ENCODE measurements around the gene CRCP. TPM values are rescaled to one million over a fixed set of nuclear protein-coding genes. Genes with fewer than 3 reads are reported as not detected.
"Not testable (repeated sequence)": the region's sequence is repeated elsewhere in the genome, so short reads cannot be mapped to it uniquely, and the experiment has no call there.

Gene CRCP
- total RNA-seq = 47.4 and 53.1 TPM in 2 replicates

DNA sequence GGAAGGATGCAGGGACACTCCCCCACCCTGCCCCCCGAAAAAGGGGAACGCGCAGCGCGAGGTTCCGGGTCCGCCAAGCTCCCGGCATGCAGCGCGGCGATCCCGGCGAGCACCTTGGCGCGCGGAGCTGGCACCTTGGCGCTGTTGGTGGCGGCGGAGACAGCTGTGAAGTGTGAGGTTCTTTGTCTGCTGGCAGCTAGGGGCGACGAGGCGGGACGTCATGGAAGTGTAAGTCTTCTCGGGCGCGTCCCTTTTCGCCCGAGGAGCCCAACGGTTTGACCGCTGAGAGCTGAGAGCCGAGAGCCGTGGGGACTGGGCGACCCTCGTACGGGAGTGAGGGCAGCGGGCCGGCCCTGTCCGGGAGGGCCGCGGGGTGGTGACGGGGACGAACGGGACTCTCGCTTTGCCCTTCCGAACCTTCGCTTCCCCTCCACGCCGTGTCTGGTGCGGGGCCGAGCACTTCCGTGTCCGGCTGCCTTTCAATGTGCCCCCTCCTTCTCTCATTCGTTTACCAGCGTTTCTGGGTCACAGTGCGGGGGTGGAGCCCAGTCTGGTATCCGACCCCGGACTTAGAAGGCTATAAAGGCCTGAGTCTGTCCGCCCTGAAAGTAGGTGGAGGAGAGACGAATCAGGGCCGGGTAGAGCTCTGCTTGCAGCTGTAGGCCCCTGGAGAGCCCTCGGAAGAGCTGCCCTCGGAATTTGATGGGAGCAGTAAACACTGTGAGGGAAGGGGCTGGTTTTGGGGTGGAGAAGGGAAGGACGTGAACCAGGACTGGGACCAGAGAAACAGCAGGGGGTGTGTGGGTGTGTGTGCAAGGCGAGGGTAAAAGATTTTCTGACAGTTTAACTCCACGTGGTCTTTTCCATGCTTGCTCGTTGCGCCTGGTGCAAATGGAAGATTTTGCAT is at the start of gene CRCP:
CRCP (plus strand) TSS at position 105 of the 907 bp plus-strand sequence; CDS start at position 221, 116 bp downstream.
- H3K4me3 ChIP-seq (ENCODE audit: low read depth, low read length) = peak within 1 kb of the TSS; percentile 90
- TF ChIP-seq, protein P1, sequence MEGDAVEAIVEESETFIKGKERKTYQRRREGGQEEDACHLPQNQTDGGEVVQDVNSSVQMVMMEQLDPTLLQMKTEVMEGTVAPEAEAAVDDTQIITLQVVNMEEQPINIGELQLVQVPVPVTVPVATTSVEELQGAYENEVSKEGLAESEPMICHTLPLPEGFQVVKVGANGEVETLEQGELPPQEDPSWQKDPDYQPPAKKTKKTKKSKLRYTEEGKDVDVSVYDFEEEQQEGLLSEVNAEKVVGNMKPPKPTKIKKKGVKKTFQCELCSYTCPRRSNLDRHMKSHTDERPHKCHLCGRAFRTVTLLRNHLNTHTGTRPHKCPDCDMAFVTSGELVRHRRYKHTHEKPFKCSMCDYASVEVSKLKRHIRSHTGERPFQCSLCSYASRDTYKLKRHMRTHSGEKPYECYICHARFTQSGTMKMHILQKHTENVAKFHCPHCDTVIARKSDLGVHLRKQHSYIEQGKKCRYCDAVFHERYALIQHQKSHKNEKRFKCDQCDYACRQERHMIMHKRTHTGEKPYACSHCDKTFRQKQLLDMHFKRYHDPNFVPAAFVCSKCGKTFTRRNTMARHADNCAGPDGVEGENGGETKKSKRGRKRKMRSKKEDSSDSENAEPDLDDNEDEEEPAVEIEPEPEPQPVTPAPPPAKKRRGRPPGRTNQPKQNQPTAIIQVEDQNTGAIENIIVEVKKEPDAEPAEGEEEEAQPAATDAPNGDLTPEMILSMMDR (IDR thresholded peaks at IDR 0.05; ENCODE audit: insufficient read depth, low read depth, low read length) = peak; percentile 53
- DNase-seq (ENCODE audit: low read depth) = peak; percentile 87

DNA sequence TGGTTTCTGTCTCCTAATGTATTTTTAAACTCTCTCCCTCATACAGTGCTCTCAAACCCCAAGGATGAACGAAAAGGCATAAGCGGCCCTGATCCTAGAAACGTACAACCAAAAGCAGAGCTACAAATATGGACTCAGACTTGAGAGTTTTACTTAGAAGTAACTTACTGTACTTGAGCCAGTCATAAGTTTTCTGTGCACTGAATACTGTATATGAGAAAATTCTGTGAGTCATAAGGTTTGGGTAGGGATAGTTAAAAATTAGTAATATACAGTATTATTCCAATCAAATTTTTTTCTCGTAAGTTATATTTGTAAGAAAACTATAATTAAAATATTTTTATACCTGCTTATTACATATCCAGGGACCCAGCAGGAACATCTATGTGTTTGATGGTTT is 44.9 kb upstream of the CRCP start:
- TF ChIP-seq, protein P1 (IDR thresholded peaks at IDR 0.05; ENCODE audit: insufficient read depth, low read depth, low read length) = no peak
- no peak for DNase-seq (ENCODE audit: low read depth)
- H3K4me3 ChIP-seq (ENCODE audit: low read depth, low read length) = no peak overlapping the region

DNA sequence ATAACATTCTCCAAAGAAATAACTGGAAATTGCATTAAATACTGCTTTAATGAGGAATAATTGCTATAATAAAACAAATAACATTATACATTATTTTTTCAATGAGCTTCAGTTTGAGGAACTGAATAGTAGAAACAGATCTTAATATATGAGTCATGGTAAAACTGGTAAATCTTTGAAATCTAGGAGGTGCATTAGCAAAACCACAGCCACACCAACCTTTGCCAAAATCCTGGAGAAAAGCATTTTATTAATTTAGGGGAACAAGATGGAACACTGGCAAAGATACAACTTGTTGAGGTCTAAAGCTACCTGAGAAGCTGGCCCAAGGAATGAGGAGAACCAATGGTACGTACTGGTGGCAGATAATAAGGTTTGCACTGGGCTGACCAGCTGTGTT is 44.4 kb upstream of the CRCP start:
- TF ChIP-seq, protein P1 (IDR thresholded peaks at IDR 0.05; ENCODE audit: insufficient read depth, low read depth, low read length) = no peak
- DNase-seq (ENCODE audit: low read depth) = no peak
- no peak overlapping the region for H3K4me3 ChIP-seq (ENCODE audit: low read depth, low read length)

DNA sequence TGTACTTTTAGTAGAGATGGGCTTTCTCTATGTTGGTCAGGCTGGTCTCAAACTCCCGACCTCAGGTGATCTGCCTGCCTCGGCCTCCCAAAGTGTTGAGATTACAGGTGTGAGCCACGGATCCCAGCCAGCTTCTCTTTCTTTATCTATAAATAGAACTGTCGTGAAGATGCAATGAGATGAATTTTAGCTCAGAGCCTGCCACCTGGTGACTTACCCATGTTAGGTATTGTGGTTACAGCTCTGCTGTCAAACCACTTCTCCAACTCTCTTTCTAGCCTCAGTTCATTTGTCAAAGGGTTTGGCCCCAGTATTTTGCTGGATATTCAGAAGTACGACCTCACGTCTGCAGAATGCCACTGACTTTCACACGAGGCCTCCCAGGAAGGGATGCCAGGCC is 42.4 kb upstream of the CRCP start:
- H3K4me3 ChIP-seq (ENCODE audit: low read depth, low read length); DNase-seq (ENCODE audit: low read depth): not testable (repeated sequence)

DNA sequence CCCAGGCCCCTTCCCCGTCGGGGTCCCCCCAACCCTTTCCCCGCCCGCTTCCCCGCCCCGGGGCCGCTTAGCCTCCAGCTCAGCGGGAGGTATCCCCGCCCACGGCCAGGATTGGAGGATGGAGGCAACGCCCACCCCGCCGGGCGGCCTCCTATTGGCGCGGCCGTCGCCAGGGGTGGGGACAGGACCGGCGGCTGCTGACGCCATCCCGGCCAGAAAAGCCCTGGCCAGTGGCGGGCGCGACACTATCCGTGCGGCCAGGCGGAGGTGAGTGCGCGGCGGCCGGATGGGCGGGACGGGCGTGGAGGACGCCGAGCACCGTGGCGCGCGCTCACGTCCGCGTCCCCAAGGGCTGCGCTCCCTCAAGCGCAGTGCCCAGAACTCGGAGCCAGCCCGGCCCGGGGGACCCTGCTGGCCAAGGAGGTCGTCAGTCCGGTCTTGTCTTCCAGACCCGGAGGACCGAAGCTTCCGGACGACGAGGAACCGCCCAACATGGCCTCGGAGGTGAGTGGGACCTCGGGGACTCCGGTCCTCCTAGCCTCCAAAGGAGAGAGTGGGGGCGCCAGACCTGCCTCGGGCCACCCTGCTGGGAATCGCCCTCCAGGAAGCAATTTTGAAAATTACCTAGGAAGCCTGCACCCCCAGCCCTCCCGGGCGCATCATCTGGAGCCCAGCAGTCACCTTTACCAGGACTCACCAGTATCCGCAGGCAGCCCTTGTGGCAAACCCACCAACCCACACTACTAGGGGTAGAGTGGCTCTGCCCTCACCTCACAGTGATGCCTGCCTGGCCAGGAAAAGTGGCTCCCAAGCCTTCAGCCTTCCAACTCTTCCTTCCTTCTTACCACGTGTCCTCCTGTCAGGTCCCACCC is 38.8 kb upstream of the CRCP start, which contains the start of gene ASL:
ASL (plus strand) TSS at position 230 of the 872 bp plus-strand sequence; CDS start at position 493, 263 bp downstream.
- TF ChIP-seq, protein P1 (IDR thresholded peaks at IDR 0.05; ENCODE audit: insufficient read depth, low read depth, low read length) = no peak
- DNase-seq (ENCODE audit: low read depth) = peak; percentile 90
- H3K4me3 ChIP-seq (ENCODE audit: low read depth, low read length) = peak within 1 kb of the TSS; percentile 84

DNA sequence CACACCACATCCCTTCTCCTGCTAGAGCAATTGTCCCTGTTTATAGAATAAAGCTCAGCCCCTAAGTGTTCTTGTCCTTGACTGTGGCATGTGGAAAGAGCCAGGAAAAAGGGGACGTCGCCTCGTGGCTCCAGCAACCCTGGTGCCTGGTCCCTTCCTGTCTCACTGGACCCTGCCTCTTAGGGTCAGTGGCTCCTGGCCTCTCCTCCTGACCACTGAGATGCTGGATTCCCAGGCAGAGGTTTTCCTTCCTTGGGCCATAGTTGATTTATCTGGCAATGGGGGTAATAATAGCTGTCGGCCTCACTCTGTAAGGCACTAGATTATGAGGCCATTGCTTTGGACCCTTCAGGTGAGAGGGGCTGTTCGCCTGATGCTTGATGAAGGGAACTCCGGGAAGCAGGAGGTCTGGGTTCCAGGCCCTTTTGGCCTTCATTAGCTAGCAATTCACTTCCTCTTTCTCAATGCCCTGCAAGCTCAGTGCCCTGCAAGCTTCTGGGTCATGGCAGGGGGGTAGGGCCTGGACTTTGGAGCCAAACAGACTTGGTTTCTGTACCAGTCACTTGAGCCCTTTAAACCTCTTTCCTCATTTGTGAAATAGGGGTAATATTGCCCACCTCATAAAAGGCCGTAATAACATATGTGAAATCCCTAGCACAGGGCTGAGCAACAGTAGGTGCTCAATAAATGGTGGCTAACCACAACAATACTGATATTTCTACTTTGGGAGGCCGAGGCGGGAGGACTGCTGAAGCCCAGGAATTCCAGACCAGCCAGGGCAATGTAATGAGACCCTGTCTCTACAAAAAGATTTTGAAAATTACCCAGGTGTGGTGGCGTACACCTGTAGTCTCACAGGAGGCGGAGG is 38.0 kb upstream of the CRCP start:
- peak overlapping the region; percentile 84 for H3K4me3 ChIP-seq (ENCODE audit: low read depth, low read length)
- TF ChIP-seq, protein P1 (IDR thresholded peaks at IDR 0.05; ENCODE audit: insufficient read depth, low read depth, low read length) = no peak
- no peak for DNase-seq (ENCODE audit: low read depth)

Data from fibroblast of villous mesenchyme (primary cell).